GM23338 (cell line): ENCODE data around the gene ITIH5. TPM values are rescaled to one million over a fixed set of nuclear protein-coding genes. Genes with fewer than 3 reads are reported as not detected.

Experiments used
- ATAC-seq: fragments of 200-7000 bp; cut with Tn5 transposase; 3 replicates; pipeline ENCODE4 v1.9.1; 2020
- DNase-seq: peaks from one replicate; pipeline ENCODE4 v3.0.0-alpha.2; 2015; ENCODE audit warnings: low spot score
- H2AFZ ChIP-seq: fragments of 200-600 bp; sonication (generic); 2 replicates; pipeline ENCODE4 v1.8.0; 2016; ENCODE audit warnings: antibody characterized with exemption, mild to moderate bottlenecking, moderate library complexity
- H3F3A ChIP-seq: fragments of 200-600 bp; sonication (generic); replicated peaks from 2 replicates; pipeline ENCODE4 v1.8.0; 2017; ENCODE audit warnings: antibody characterized with exemption, mixed run types, low read depth
- H3K27ac ChIP-seq: fragments of 200-600 bp; sonication (generic); 2 replicates; pipeline ENCODE4 v1.6.1; 2016; ENCODE audit warnings: low read depth
- H3K27me3 ChIP-seq: fragments of 200-600 bp; sonication (generic); 2 replicates; pipeline ENCODE4 v1.8.0; 2016; ENCODE audit warnings: mild to moderate bottlenecking, mixed run types, moderate library complexity; ENCODE audit not compliant: insufficient read depth
- H3K36me3 ChIP-seq: fragments of 200-600 bp; sonication (generic); 2 replicates; pipeline ENCODE4 v1.8.0; 2016; ENCODE audit warnings: mild to moderate bottlenecking; ENCODE audit not compliant: insufficient read depth
- H3K4me1 ChIP-seq: fragments of 200-600 bp; sonication (generic); 2 replicates; pipeline ENCODE4 v1.8.0; 2016; ENCODE audit warnings: mild to moderate bottlenecking, moderate library complexity; ENCODE audit not compliant: insufficient read depth
- H3K4me2 ChIP-seq: fragments of 200-600 bp; sonication (generic); 2 replicates; pipeline ENCODE4 v1.7.1; 2017; ENCODE audit warnings: mixed run types
- H3K4me3 ChIP-seq: fragments of 200-600 bp; sonication (generic); 2 replicates; pipeline ENCODE4 v1.6.1; 2016; ENCODE audit warnings: mixed run types
- H3K79me2 ChIP-seq: fragments of 200-600 bp; sonication (generic); replicated peaks from 2 replicates; pipeline ENCODE4 v1.8.0; 2017; ENCODE audit warnings: mild to moderate bottlenecking; ENCODE audit not compliant: insufficient read depth
- H3K9me2 ChIP-seq: fragments of 200-600 bp; sonication (generic); 2 replicates; pipeline ENCODE4 v1.8.0; 2017; ENCODE audit not compliant: insufficient read depth
- H4K20me1 ChIP-seq: fragments of 200-600 bp; sonication (generic); replicated peaks from 2 replicates; pipeline ENCODE4 v1.8.0; 2017; ENCODE audit warnings: mild to moderate bottlenecking; ENCODE audit not compliant: insufficient read depth
- H3K27ac Mint-ChIP-seq: 2 replicates; pipeline ENCODE4 v1.8.0; 2020; ENCODE audit warnings: inconsistent platforms, mild to moderate bottlenecking, moderate library complexity, mixed read lengths
- H3K27me3 Mint-ChIP-seq: 3 replicates; pipeline ENCODE4 v1.8.0; 2022; ENCODE audit warnings: low read depth, mild to moderate bottlenecking, moderate library complexity, mixed read lengths, inconsistent platforms; ENCODE audit not compliant: insufficient read depth, poor library complexity
- H3K36me3 Mint-ChIP-seq: 3 replicates; pipeline ENCODE4 v1.8.0; 2021; ENCODE audit warnings: low read depth, mild to moderate bottlenecking, inconsistent platforms, moderate library complexity, mixed read lengths
- H3K4me1 Mint-ChIP-seq: 3 replicates; pipeline ENCODE4 v1.8.0; 2020; ENCODE audit warnings: mild to moderate bottlenecking, inconsistent platforms, mixed read lengths
- H3K4me3 Mint-ChIP-seq: 3 replicates; pipeline ENCODE4 v1.8.0; 2021; ENCODE audit warnings: moderate library complexity, mild to moderate bottlenecking, inconsistent platforms, mixed read lengths
- H3K9me3 Mint-ChIP-seq: 3 replicates; pipeline ENCODE4 v1.8.0; 2020; ENCODE audit warnings: moderate library complexity, mild to moderate bottlenecking, inconsistent platforms, mixed read lengths
- CREB1 ChIP-seq: fragments of 250-450 bp; sonication (Bioruptor Pico); IDR thresholded peaks from 2 replicates; pipeline ENCODE4 v1.5.0; 2020; ENCODE audit warnings: low read depth, mild to moderate bottlenecking, moderate library complexity
- CTCF ChIP-seq, 2 experiments: fragments of 200-600 bp in 1 of 2; sonication (generic) in 1 of 2; conservative IDR thresholded peaks; 2 replicates each; pipeline versions ENCODE4 v1.5.1 to v1.6.1; 2016 to 2017; ENCODE audit warnings: antibody characterized with exemption in 2 of 2, low read depth in 2 of 2, mild to moderate bottlenecking in 2 of 2, moderate library complexity in 1 of 2
- ETS1 ChIP-seq: IDR thresholded peaks from 2 replicates; pipeline ENCODE4 v1.6.1; 2016; ENCODE audit warnings: antibody characterized with exemption
- EZH2 ChIP-seq: fragments of 200-600 bp; sonication (generic); IDR thresholded peaks from one replicate; pipeline ENCODE4 v1.8.0; 2017; ENCODE audit warnings: antibody characterized with exemption, mild to moderate bottlenecking, low read depth; ENCODE audit not compliant: unreplicated experiment
- EZH2phosphoT487 ChIP-seq: fragments of 200-600 bp; sonication (generic); IDR thresholded peaks from one replicate; pipeline ENCODE4 v1.8.1; 2018; ENCODE audit warnings: antibody characterized with exemption; ENCODE audit not compliant: unreplicated experiment
- JUNB ChIP-seq: IDR thresholded peaks from one replicate; pipeline ENCODE4 v1.6.1; 2016; ENCODE audit warnings: antibody characterized with exemption; ENCODE audit not compliant: unreplicated experiment
- NANOG ChIP-seq: IDR thresholded peaks from 2 replicates; pipeline ENCODE4 v1.6.1; 2016; ENCODE audit warnings: antibody characterized with exemption, borderline replicate concordance
- POLR2AphosphoS5 ChIP-seq: IDR thresholded peaks from 2 replicates; pipeline ENCODE4 v1.6.1; 2016; ENCODE audit warnings: antibody characterized with exemption, low read depth
- REST ChIP-seq: IDR thresholded peaks from one replicate; pipeline ENCODE4 v1.6.1; 2018; ENCODE audit warnings: antibody characterized with exemption; ENCODE audit not compliant: unreplicated experiment
- STAT1 ChIP-seq: IDR thresholded peaks from one replicate; pipeline ENCODE4 v1.6.1; 2016; ENCODE audit warnings: antibody characterized with exemption; ENCODE audit not compliant: unreplicated experiment
- ZNF114 ChIP-seq: fragments of 250-450 bp; sonication (Bioruptor Pico); IDR thresholded peaks from 2 replicates; pipeline ENCODE4 v1.5.0; 2020; ENCODE audit warnings: mild to moderate bottlenecking, moderate library complexity
- ZNF331 ChIP-seq: fragments of 250-450 bp; sonication (Bioruptor Pico); IDR thresholded peaks from 2 replicates; pipeline ENCODE4 v1.5.0; 2020; ENCODE audit warnings: low read depth, mild to moderate bottlenecking, moderate library complexity
- ZNF462 ChIP-seq: fragments of 250-450 bp; sonication (Bioruptor Pico); IDR thresholded peaks from 2 replicates; pipeline ENCODE4 v1.5.0; 2020; ENCODE audit warnings: mild to moderate bottlenecking, moderate library complexity
- polyA plus RNA-seq: library from polyadenylated mRNA; unstranded; fragments of >200 nt; fragmentation: Nextera tagmentation; extraction: Ambion mirVana; gene quantifications from 2 replicates; pipeline ENCODE4 v1.2.1, GENCODE V29; 2016
- total RNA-seq: library from RNA; depleted of rRNA; stranded (reverse); fragments of >200 nt; shearing (Covaris generic); gene quantifications from 2 replicates; pipeline ENCODE4 v1.2.3, GENCODE V29; 2014

The ITIH5 gene
- total and polyA plus RNA-seq, 2 experiments from 2014 or later: 0.99 to 2.2 TPM

- H3K27me3 Mint-ChIP-seq: peaks cover 6% of the 10 kb centered on the region
These were observed 19.8 kb upstream of the ITIH5 start for GRCh38 chr10:7686351-7687171.

More at GRCh38 chr10:7686351-7687171, 19.8 kb upstream of the ITIH5 start:
- no peaks in the 10 kb centered on the region for H3K4me1 Mint-ChIP-seq
- Histone ChIP-seq H3K4me1 (0 out of 2 replicates have a peak, but pooled peaks cover 2% of the 10 kb centered on the region), H3F3A (no peaks in the 10 kb centered on the region), H3K36me3 (no peaks in the 10 kb centered on the region), H3K4me2 (no peak overlapping the region), H4K20me1 (no peaks in the 10 kb centered on the region), H3K79me2 (no peaks in the 10 kb centered on the region), H3K9me2 (no peaks in the 10 kb centered on the region), H3K27me3 (no peaks in the 10 kb centered on the region), H2AFZ (no peak overlapping the region), H3K27ac (no peak overlapping the region), H3K4me3 (no peak overlapping the region)
- DNase-seq: no peak
- TF ChIP-seq CTCF (conservative IDR thresholded peaks at IDR 0.05; ENCODE audit: low read depth in 2 of 2) (no peak), STAT1 (no peak), ZNF331 (CRISPR knock-in tag) (no peak), ZNF462 (CRISPR knock-in tag) (no peak), POLR2AphosphoS5 (no peak), CREB1 (CRISPR knock-in tag) (no peak), EZH2phosphoT487 (no peak), EZH2 (no peak), NANOG (no peak), ETS1 (no peak), ZNF114 (CRISPR knock-in tag) (no peak), REST (no peak), JUNB (no peak)
- peaks cover 10% of the 10 kb centered on the region for H3K36me3 Mint-ChIP-seq
- H3K27ac Mint-ChIP-seq: no peak overlapping the region
- ATAC-seq: no peak
- H3K4me3 Mint-ChIP-seq: no peak overlapping the region
- peaks cover 25% of the 10 kb centered on the region for H3K9me3 Mint-ChIP-seq
